ENCODE measurements around the gene ISM1.

DNA sequence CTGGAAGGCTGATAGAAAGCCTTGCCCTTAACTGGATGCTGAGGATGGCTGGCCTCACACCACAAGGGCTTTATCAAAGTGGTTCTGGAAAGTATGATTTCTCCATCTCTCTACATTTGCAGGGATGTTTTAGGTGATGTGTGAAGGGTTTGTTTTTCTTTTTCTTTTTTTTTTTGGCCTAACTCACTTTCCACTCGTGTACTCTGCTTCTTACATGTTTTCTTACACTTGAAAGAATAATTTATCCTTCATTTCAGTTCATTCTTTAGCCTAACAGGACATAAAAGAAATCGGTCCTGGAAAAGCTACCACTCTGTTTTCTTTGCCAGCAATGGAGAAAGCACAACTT is 41.2 kb downstream of the ISM1 start:
- TF ChIP-seq POLR2A (IDR thresholded peaks at IDR 0.05) = no peak
- TF ChIP-seq, protein P1, sequence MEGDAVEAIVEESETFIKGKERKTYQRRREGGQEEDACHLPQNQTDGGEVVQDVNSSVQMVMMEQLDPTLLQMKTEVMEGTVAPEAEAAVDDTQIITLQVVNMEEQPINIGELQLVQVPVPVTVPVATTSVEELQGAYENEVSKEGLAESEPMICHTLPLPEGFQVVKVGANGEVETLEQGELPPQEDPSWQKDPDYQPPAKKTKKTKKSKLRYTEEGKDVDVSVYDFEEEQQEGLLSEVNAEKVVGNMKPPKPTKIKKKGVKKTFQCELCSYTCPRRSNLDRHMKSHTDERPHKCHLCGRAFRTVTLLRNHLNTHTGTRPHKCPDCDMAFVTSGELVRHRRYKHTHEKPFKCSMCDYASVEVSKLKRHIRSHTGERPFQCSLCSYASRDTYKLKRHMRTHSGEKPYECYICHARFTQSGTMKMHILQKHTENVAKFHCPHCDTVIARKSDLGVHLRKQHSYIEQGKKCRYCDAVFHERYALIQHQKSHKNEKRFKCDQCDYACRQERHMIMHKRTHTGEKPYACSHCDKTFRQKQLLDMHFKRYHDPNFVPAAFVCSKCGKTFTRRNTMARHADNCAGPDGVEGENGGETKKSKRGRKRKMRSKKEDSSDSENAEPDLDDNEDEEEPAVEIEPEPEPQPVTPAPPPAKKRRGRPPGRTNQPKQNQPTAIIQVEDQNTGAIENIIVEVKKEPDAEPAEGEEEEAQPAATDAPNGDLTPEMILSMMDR (IDR thresholded peaks at IDR 0.05) = no peak
- no peak for TF ChIP-seq EP300 (IDR thresholded peaks at IDR 0.05)
